D721Med (cell line): ENCODE data around the gene KCNQ2.

Source experiments
- DNase-seq: peaks from one replicate; pipeline ENCODE4 v3.0.0; 2011; ENCODE audit warnings: low spot score; ENCODE audit not compliant: insufficient read length
- FAIRE-seq: peaks from 2 replicates; lab custom pipeline; 2011; peaks lifted over from hg19 to GRCh38; lab: Jason Lieb, UNC
- TF ChIP-seq, protein P1 (sequence below): IDR thresholded peaks from 2 replicates; pipeline ENCODE4 v1.5.1; 2012; ENCODE audit warnings: mild to moderate bottlenecking, control low read depth; ENCODE audit not compliant: insufficient read depth; ENCODE audit errors: missing control alignments

KCNQ2 gene

DNA sequence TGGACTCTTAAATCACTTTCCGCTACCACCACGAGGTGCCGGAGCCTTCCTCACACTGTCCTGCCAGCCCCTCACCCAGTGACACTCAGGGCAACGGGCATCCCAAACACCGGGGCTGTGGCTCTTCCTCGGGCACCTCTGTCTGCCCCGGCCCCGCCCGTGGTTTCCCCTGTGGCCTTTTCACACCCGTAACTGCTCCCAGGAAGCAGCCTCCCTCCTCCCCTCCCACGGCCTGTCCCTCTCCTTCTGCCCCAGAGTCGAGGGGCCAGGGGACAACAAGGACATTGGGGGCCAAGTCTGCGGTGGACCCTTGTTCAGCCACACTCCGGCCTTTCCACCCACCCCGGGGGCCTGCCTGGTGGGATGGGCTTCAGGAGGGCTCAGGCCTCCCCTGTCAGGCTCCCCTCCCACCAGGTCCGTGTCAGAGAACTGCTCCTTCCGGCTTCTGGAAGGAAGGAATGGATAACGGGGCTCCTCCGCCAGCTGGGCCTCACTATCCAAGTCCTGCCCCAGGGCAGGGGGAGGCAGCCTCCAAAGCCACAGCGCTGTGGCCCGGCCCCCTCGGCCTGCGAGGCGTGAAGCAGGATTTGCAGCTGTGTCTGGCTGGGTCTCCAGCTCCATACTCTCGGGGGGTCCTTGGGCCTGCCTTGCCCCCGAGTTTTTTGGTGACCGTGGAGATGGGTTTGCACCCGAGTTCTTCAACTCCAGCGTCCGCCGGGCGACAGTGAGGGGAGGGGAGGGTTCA is 56.6 kb downstream of the KCNQ2 start:
- TF ChIP-seq, protein P1, sequence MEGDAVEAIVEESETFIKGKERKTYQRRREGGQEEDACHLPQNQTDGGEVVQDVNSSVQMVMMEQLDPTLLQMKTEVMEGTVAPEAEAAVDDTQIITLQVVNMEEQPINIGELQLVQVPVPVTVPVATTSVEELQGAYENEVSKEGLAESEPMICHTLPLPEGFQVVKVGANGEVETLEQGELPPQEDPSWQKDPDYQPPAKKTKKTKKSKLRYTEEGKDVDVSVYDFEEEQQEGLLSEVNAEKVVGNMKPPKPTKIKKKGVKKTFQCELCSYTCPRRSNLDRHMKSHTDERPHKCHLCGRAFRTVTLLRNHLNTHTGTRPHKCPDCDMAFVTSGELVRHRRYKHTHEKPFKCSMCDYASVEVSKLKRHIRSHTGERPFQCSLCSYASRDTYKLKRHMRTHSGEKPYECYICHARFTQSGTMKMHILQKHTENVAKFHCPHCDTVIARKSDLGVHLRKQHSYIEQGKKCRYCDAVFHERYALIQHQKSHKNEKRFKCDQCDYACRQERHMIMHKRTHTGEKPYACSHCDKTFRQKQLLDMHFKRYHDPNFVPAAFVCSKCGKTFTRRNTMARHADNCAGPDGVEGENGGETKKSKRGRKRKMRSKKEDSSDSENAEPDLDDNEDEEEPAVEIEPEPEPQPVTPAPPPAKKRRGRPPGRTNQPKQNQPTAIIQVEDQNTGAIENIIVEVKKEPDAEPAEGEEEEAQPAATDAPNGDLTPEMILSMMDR = no peak
- DNase-seq = no peak
- FAIRE-seq = no peak

DNA sequence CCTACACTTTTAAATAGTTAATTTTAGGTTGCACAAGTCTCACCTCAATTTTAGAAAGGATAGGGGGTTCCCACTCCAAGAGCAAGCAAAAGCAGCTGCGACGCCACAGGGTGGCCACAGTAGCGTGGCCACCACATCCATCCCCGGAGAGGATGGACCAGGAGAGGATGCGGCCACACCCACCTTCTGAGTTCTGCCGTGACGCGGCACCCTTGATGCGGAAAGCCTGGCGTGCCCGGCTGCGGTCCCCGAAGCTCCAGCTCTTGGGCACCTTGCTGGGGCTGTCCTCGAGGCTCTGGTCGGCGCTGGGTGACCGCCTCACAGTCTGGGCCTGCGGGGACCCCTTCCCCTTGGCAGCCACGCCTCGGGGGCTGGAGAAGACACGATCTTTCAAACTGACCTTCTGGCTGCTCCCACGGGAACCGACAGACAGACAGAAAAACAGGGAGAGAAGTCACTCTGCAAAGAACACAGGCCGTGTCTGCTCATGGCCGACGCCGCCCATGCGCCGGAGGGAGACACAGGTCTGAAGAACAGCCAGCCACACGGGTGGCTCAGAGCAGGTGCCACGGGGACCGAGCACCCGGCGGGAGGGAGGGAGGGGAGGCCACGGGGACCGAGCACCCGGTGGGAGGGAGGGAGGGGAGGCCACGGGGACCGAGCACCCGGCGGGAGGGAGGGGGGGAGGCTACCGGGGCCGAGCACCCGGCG is 57.6 kb downstream of the KCNQ2 start:
- DNase-seq = no peak
- no peak for FAIRE-seq
- TF ChIP-seq, protein P1 = no peak

DNA sequence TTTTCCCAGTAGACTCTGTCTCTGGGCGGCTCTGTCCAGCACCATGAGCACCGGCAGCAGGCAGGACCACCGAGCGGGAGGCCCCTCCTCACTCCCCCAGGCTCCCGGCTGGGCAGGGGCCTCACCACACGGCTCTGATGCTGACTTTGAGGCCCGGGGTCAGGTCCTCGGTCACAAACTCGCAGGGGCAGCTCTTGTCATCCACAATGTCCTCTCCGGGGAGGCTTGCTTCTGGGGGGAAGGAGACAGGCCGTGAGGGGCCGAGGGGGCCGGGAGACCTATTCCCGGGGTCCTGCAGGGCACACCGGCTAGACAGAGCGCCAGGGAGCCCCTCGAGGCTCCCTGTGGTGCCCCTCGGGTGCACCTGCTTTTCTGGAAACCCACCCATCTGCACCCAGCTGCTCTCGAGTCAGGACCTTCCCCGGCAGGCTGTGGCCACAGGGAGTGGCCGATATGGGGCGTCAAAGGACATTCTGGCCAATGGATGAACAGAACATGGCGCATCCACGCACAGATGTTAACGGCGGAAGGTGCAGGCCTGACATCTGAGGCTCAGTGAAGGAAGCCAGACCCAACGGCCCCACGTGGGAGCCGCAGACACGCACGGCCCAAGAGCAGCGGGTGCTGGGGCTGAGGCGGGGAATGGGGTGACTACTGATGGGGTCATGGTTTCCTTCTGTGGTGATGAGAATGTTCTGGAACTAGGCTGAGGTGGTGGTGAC is 58.3 kb downstream of the KCNQ2 start:
- FAIRE-seq (no peak), DNase-seq (no peak)
- TF ChIP-seq, protein P1 = no peak

DNA sequence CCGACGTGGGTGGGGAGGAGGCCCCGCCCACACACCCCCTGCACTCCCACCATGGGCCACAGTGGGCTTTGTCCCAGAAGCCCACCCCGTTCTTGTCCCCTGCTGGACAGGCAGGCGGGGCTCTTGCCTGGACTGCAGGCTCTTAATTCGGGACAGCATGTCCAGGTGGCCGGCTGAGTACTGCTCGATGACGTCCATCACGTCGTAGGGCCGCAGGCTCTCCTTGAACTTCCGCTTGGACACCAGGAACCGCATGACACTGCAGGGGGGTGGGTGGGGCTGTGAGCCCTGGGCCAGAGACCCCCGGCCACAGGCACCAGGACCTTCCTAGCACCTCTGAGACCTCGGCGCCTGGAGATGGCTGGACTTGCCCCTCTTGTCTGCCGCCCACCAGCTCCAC is 59.1 kb downstream of the KCNQ2 start:
- TF ChIP-seq, protein P1 = no peak
- DNase-seq (no peak), FAIRE-seq (no peak)

DNA sequence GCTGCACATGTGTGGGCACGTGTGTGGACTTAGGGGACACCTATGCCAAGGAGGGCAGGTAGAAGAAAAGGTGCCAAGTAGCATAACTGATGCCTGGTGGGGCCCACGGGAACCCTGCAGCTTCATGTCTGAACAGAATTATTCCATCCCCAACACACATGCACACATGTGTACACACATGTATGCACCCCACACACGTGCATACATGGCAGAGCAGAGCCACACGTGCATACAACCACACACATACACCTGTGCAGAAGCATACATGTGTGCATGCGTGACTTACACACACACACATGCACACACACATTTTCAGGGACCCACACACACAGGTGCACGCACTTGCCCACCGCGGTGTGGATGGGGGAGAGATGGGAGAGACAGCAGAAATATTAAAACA is 59.6 kb downstream of the KCNQ2 start:
- no peak for DNase-seq
- FAIRE-seq = no peak
- TF ChIP-seq, protein P1 = no peak

DNA sequence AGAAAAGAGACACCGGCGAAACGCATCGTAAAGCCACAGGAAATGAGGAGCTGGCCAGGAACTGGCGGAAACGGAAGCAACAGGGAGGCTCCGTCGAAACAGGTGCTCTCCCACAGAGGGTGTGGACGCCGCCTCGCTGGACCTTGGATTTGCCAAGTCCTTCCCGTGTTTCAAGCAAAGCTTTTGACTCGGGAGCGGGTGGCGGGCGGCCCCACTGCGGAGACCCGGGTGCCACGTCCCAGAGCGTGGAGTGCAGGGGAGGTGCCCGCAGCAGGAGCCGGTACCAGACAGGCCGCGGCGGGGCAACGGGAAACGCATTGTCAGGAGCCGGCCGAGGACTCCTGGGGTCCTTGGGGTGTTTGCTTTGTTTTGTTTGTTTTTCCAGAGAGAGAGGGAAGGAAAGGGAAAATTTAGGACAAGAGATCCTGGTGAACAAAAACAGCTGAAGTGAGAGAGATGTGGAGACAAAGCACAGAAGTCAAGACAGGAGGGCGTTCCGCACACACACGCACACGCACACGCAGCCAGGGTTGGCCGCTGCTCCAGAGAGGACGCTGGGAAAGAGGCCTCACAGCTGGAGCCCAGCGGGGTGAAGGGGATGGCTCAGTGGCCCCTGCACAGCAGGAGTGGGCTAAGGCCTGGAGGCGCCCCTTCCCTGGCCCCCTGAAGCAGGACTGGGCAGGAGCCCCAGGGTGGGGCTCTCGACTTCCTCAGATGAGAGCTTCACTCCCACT is 60.4 kb downstream of the KCNQ2 start:
- FAIRE-seq (no peak), DNase-seq (no peak)
- TF ChIP-seq, protein P1 = no peak
